Tibial artery (tissue), 4 donors: ENCODE data around the gene GPR68.
"Not testable (repeated sequence)": the region's sequence is repeated elsewhere in the genome, so short reads cannot be mapped to it uniquely, and the experiment has no call there.

Source experiments
- DNase-seq, 2 donors: peaks; one replicate each; pipeline ENCODE4 v3.0.0-alpha.2; 2019
- H3K27ac ChIP-seq, 2 donors: fragments of 200-600 bp; sonication (generic) in 1 of 2; 1 replicate in 1 of 2; 2 replicates in 1 of 2; pipeline ENCODE4 v1.5.1; 2018 to 2019; ENCODE audit warnings: mild to moderate bottlenecking in 1 of 2
- H3K27me3 ChIP-seq, 2 donors: fragments of 200-600 bp; sonication (generic) in 1 of 2; one replicate each; pipeline versions ENCODE4 v1.5.1 to v1.6.0; 2016 to 2019
- H3K36me3 ChIP-seq, 3 donors: fragments of 200-600 bp; sonication (generic) in 2 of 3; one replicate each; pipeline ENCODE4 v1.5.1; 2016 to 2019; ENCODE audit warnings: mild to moderate bottlenecking in 2 of 3
- H3K4me1 ChIP-seq, 4 donors: fragments of 200-600 bp; sonication (generic) in 2 of 4; 1 replicate in 3 of 4; 2 replicates in 1 of 4; pipeline ENCODE4 v1.5.1; 2016 to 2019
- H3K4me3 ChIP-seq, 2 donors: fragments of 200-600 bp; sonication (generic) in 1 of 2; 1 replicate in 1 of 2; 2 replicates in 1 of 2; pipeline ENCODE4 v1.5.1; 2018 to 2019; ENCODE audit warnings: mild to moderate bottlenecking in 2 of 2
- H3K9me3 ChIP-seq, 3 donors: fragments of 200-600 bp; sonication (generic) in 1 of 3; one replicate each; pipeline ENCODE4 v1.5.1; 2016 to 2019
- CTCF ChIP-seq, 2 experiments: fragments of 200-600 bp in 1 of 2; fragments of 450-650 bp in 1 of 2; IDR thresholded peaks; one replicate each; pipeline ENCODE4 v1.5.1; 2017 to 2019; ENCODE audit warnings: antibody characterized with exemption in 2 of 2, mild to moderate bottlenecking in 1 of 2, moderate library complexity in 1 of 2
- intact Hi-C: fragments of 100-400 bp; cut with DNase I; formaldehyde crosslinking; loops from one replicate; pipeline ENCODE4 v1.15.0; 2023; ENCODE audit warnings: low total_unique reads

GPR68 gene

GRCh38 chr14:91228112-91229004 lies 16.1 kb downstream of the GPR68 start:
- Histone ChIP-seq H3K27me3 (no peaks in the 10 kb centered on the region), H3K4me3 (no peak overlapping the region), H3K4me1 (no peaks in the 10 kb centered on the region), H3K27ac (no peak overlapping the region), H3K9me3 (peaks cover 0 to 14% (median 7%) of the 10 kb centered on the region in 3 donors), H3K36me3 (peaks cover 25 to 47% (median 25%) of the 10 kb centered on the region in 3 donors)
- TF ChIP-seq CTCF (IDR thresholded peaks at IDR 0.05), result no peak
- intact Hi-C loops, result no loop called here
- DNase-seq, result no peak

DNA sequence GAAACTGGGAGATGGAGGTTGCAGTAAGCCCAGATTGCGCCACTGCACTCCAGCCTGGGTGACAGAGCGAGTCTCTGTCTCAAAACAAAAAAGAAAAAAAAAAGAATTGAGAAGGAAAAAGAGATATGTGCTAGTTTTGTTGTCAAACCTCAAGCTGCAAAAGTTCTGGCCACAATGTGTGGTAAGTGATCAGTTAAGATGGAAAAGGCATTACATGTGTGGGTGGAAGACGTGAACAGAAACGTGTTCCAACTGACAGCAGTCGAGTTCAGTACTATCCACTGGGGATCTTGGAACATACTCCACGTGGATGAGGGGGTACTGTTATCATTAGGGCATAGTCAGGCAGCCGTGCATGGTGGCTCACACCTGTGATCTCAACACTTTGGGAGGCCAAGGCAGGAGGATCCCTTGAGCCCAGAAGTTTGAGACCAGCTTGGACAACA lies 17.3 kb downstream of the GPR68 start:
- Histone ChIP-seq H3K9me3 (peaks cover 0 to 14% (median 7%) of the 10 kb centered on the region in 3 donors), H3K4me3 (no peak overlapping the region), H3K27ac (no peak overlapping the region), H3K36me3 (peaks cover 25 to 56% (median 25%) of the 10 kb centered on the region in 3 donors), H3K27me3 (no peaks in the 10 kb centered on the region), H3K4me1 (no peaks in the 10 kb centered on the region)
- no peak for DNase-seq
- TF ChIP-seq CTCF (IDR thresholded peaks at IDR 0.05), result no peak
- intact Hi-C loops, result no loop called here

DNA sequence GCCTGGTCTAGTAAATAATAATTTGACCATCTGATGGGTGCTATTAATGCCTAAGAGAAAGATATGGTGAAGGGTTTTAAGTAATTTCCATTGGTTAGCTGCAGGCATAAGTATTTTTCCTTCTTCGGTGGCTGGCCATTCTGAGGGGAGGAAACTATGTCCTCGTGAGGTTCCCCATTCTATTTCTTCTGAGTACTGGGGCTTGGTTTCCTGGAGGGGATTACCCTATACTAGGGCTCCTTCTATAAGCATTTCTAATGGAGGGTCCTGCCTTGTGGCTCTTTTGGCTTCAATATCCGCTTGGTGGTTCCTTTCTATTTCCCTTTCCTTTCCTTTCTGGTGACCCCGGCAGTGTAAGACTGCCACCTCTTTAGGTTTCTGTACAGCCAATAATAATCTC lies 18.1 kb downstream of the GPR68 start:
- peaks cover 25 to 56% (median 25%) of the 10 kb centered on the region in 3 donors for H3K36me3 ChIP-seq
- H3K4me3 ChIP-seq, H3K4me1 ChIP-seq, DNase-seq, H3K27ac ChIP-seq, H3K27me3 ChIP-seq, intact Hi-C loops: not testable (repeated sequence)
- H3K9me3 ChIP-seq, result peaks cover 0 to 13% (median 7%) of the 10 kb centered on the region in 3 donors

DNA sequence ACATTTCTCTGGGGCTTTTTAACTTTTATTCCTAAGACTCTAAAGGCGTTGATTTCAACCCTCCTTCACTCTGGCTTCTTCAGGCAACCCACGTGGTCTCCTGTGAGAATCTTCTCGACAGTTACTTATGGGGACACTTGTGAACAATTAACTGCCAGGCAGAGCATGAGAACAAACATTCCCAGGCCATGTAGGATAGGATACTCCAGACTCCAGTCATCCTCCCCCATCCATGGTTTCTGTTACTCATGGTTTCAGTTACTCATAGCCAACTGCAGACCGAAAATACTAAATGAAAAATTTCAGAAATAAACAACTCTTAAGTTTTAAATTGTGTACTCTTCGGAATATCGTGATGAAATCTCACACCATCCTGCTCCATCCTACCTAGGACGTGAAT lies 19.5 kb downstream of the GPR68 start:
- H3K4me1 ChIP-seq, result no peaks in the 10 kb centered on the region

DNA sequence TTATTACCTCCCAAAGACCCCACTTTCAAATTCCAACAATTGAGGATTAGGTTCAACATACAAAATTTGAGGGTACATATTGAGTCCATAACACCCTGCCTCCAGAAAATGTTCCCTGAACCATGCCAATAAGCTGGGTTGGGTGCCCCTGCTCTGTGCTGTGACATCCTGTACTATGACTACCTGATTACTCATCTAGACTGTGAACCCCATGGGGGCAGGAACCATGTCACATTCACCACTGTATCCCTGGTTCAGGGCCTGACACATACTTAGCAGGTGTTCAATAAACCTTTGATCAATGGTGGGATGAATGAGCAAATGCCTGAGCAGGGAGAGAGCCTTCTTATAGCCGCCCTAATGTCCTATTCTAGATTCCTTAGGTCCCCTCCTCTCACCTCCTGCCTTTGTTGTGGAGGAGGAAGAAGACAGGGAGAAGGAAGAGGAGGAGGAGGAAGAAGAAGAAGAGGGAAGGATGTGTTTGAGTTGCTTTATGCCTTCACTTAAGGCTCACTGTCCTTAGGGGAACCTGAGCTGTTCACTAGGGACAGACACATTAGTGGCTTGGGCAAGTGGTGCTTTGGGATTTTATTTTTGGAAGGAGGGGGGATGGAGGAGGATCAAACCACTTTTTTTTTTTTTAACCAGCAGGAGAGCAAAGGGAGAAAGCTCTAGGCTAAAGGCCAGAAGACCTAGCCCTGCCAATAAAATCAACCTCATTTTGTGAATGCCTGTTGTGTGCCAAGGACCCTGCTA lies 21.3 kb downstream of the GPR68 start:
- no peak for TF ChIP-seq CTCF (IDR thresholded peaks at IDR 0.05)
- no peak overlapping the region for H3K4me3 ChIP-seq
- no peaks in the 10 kb centered on the region for H3K27me3 ChIP-seq
- peaks cover 13 to 40% (median 18%) of the 10 kb centered on the region in 3 donors for H3K36me3 ChIP-seq
- no peak overlapping the region for H3K27ac ChIP-seq
- no peak for DNase-seq
- intact Hi-C loops, result no loop called here
- no peaks in the 10 kb centered on the region for H3K9me3 ChIP-seq
- no peaks in the 10 kb centered on the region for H3K4me1 ChIP-seq

More for the DNA sequence above, 19.5 kb downstream of the GPR68 start:
- DNase-seq, result no peak
- Histone ChIP-seq H3K4me3 (no peak overlapping the region), H3K9me3 (peaks cover 0 to 1% (median 0%) of the 10 kb centered on the region in 3 donors), H3K27me3 (no peaks in the 10 kb centered on the region), H3K36me3 (peaks cover 17 to 51% (median 18%) of the 10 kb centered on the region in 3 donors), H3K27ac (no peak overlapping the region)
- intact Hi-C loops, result no loop called here
- TF ChIP-seq CTCF (IDR thresholded peaks at IDR 0.05), result no peak

DNA sequence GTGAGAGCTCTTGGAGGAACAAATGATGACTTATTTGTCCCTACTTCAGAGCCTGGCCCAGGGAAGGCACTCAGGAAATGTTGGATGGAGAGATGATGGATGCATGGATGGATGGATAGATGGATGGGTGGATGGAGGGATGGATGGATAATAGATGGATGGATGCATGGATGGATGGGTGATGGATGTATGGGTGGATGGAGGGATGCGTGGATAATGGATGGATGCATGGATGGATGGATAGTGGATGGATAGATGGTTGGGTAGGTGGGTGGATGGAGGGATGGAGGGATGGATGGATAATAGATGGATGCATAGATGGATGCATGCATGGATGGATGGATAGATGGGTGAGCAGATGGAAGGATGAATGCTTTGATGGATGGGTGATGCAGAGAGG lies 23.2 kb downstream of the GPR68 start:
- H3K27me3 ChIP-seq, result no peaks in the 10 kb centered on the region
- H3K27ac ChIP-seq, result no peak overlapping the region
- H3K4me1 ChIP-seq, result no peaks in the 10 kb centered on the region
- intact Hi-C loops, result no loop called here
- no peak for DNase-seq
- no peaks in the 10 kb centered on the region for H3K9me3 ChIP-seq
- H3K36me3 ChIP-seq, result peaks cover 26 to 49% (median 26%) of the 10 kb centered on the region in 3 donors
- no peak overlapping the region for H3K4me3 ChIP-seq
- TF ChIP-seq CTCF (IDR thresholded peaks at IDR 0.05), result no peak
